Fibroblast of pulmonary artery (primary cell): Measurements from ENCODE around the gene PRDM13.
"Not testable (repeated sequence)": the region's sequence is repeated elsewhere in the genome, so short reads cannot be mapped to it uniquely, and the experiment has no call there.

ENCODE experiments used
- DNase-seq: peaks from one replicate; pipeline ENCODE4 v3.0.0-alpha.2; 2010; ENCODE audit warnings: low read depth
- H3K4me3 ChIP-seq: replicated peaks from 2 replicates; pipeline ENCODE4 v1.5.1; 2011; ENCODE audit warnings: low read depth, mild to moderate bottlenecking, control low read depth, low read length, moderate library complexity
- CTCF ChIP-seq: IDR thresholded peaks from 2 replicates; pipeline ENCODE4 v1.5.1; 2011; ENCODE audit warnings: mild to moderate bottlenecking, control low read depth, low read length, inconsistent platforms; ENCODE audit errors: missing control alignments

PRDM13 gene

GRCh38 chr6:99641270-99641669 lies 34.6 kb downstream of the PRDM13 start:
- no peak for DNase-seq
- TF ChIP-seq CTCF: no peak
- H3K4me3 ChIP-seq: no peak overlapping the region

- DNase-seq: no peak
- no peak overlapping the region for H3K4me3 ChIP-seq
- TF ChIP-seq CTCF: no peak
Measured at GRCh38 chr6:99645986-99646385, 39.4 kb downstream of the PRDM13 start.

GRCh38 chr6:99650091-99650571 lies 43.5 kb downstream of the PRDM13 start:
- H3K4me3 ChIP-seq, DNase-seq: not testable (repeated sequence)

GRCh38 chr6:99660206-99660605 lies 53.6 kb downstream of the PRDM13 start:
- TF ChIP-seq CTCF: no peak
- no peak for DNase-seq

GRCh38 chr6:99661870-99662269 lies 55.2 kb downstream of the PRDM13 start:
- no peak for TF ChIP-seq CTCF
- no peak overlapping the region for H3K4me3 ChIP-seq
- no peak for DNase-seq

More at GRCh38 chr6:99660206-99660605, 53.6 kb downstream of the PRDM13 start:
- no peak overlapping the region for H3K4me3 ChIP-seq

GRCh38 chr6:99662616-99663015 lies 56.0 kb downstream of the PRDM13 start:
- no peak overlapping the region for H3K4me3 ChIP-seq
- no peak for TF ChIP-seq CTCF
- no peak for DNase-seq
